ENCODE results near the gene CHSY3.

GRCh38 chr5:130064484-130064883 is 160.2 kb downstream of the CHSY3 start:
- TF ChIP-seq CTCF (IDR thresholded peaks at IDR 0.05; ENCODE audit: low read depth, low read length, poor library complexity, severe bottlenecking) (no peak), EZH2phosphoT487 (IDR thresholded peaks at IDR 0.05; ENCODE audit: borderline replicate concordance, low read length) (no peak)
